ENCODE measurements around the gene PIM3.

- TF ChIP-seq GATA2 (IDR thresholded peaks at IDR 0.05; ENCODE audit: low read depth, low read length) (no peak), GATA3 (IDR thresholded peaks at IDR 0.05; ENCODE audit: low read depth, low read length) (no peak)
Measured at GRCh38 chr22:49999946-50000586, 39.5 kb downstream of the PIM3 start.

Data from SH-SY5Y (cell line).